Activated naive CD8-positive, alpha-beta T cell treated with anti-CD3 and anti-CD28 coated beads, Interleukin-2, amount 10 ng/mL, durations not matched to agents 7 days and 5 days (primary cell): ENCODE measurements around the gene PABPC1L. TPM values are rescaled to one million over a fixed set of nuclear protein-coding genes. Genes with fewer than 3 reads are reported as not detected.

Experiments used
- ATAC-seq: fragments of 150-1000 bp; cut with Tn5 transposase; one replicate; pipeline ENCODE4 v1.10.0; 2021; ENCODE audit warnings: low read depth, moderate library complexity
- POLR2A ChIA-PET: fragments of 350-600 bp; sonication (Branson Sonifier 250); formaldehyde crosslinking; loops from one replicate; lab custom pipeline; 2021; ENCODE audit warnings: antibody characterized with exemption; lab: Charles Lee
- DNase-seq: peaks from one replicate; pipeline ENCODE4 v3.0.0; 2021
- H3K27ac Mint-ChIP-seq: one replicate; pipeline ENCODE4 v1.8.0; 2022; ENCODE audit warnings: mild to moderate bottlenecking, mixed read lengths
- H3K27me3 Mint-ChIP-seq: one replicate; pipeline ENCODE4 v1.8.0; 2022; ENCODE audit warnings: mild to moderate bottlenecking, moderate library complexity, mixed read lengths
- H3K36me3 Mint-ChIP-seq: one replicate; pipeline ENCODE4 v1.8.0; 2021; ENCODE audit warnings: mild to moderate bottlenecking, mixed read lengths
- H3K4me1 Mint-ChIP-seq: one replicate; pipeline ENCODE4 v1.8.0; 2021; ENCODE audit warnings: mixed read lengths
- H3K4me3 Mint-ChIP-seq: one replicate; pipeline ENCODE4 v1.8.0; 2022; ENCODE audit warnings: mild to moderate bottlenecking, moderate library complexity, mixed read lengths
- H3K9me3 Mint-ChIP-seq: one replicate; pipeline ENCODE4 v1.8.0; 2021; ENCODE audit warnings: mixed read lengths
- total RNA-seq, 2 experiments: library from RNA; stranded (reverse); gene quantifications; one replicate each; pipeline ENCODE4 v1.2.3, GENCODE V29; 2021

The PABPC1L gene
- total RNA-seq, 2 experiments from 2014 or later, result 87.0 to 90.2 TPM

DNA sequence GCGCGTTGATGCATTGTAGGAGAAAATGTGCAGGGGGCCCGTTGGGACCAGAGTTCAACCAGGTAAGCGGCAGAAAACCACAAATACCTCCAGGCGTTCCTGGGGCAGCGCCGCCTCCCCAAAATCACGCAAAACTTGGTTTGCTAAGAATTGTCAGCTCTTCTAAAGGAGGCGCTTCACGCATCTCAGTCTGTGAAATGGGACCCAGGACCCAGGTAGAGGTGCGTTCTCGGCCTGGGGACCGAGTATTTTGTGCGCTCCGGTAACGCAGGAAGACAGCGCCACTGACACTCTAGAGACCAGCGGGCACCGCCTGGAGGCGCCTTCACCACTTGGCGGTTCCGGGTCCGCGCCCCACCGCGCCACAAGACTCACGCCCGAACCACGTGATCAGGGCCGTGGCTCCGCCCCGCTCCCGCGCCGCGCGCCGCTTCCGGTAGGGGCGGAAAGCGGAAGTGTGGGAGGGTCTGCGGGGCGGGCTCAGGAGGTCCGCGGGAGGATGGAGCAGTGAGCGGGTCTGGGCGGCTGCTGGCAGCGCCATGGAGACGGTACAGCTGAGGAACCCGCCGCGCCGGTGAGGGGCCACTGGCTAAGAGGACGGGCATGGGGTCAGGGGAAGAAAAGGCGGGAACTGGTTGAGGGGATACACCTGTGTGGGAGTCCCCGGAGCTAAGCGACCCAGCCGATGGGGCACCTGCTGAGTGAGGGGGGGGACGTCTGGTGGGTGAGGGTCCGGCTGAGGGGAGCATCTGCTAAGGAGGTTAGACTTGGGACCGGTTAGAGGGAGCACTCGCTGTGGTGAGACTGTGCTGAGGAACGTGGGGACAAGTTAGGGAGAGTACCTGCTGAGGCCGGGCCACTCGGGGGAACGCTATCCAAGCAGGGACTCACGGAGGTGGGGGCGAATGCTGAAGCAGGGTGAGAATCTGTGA is 56.4 kb downstream of the PABPC1L start, which contains the start of gene STK4:
Gene STK4 (plus strand): TSS at position 483 of the 932 bp plus-strand sequence. CDS start 57 bp downstream, at position 540.
- no peaks in the 10 kb centered on the region for H3K9me3 Mint-ChIP-seq
- peak; percentile 98 for DNase-seq
- H3K4me1 Mint-ChIP-seq, result peaks cover 53% of the 10 kb centered on the region
- peak within 1 kb of the TSS; percentile 97 for H3K4me3 Mint-ChIP-seq
- POLR2A ChIA-PET, result interaction anchor here (0.8 to 5.0 kb wide), 8 partner anchors 9 to 317 kb away, joined by 3 to 72 read pairs (median 5); no protein-coding TSS in a partner anchor
- H3K36me3 Mint-ChIP-seq, result peaks cover 18% of the 10 kb centered on the region
- peak within 1 kb of the TSS; percentile 95 for H3K27ac Mint-ChIP-seq
- ATAC-seq, result peak; percentile 79
- no peaks in the 10 kb centered on the region for H3K27me3 Mint-ChIP-seq

DNA sequence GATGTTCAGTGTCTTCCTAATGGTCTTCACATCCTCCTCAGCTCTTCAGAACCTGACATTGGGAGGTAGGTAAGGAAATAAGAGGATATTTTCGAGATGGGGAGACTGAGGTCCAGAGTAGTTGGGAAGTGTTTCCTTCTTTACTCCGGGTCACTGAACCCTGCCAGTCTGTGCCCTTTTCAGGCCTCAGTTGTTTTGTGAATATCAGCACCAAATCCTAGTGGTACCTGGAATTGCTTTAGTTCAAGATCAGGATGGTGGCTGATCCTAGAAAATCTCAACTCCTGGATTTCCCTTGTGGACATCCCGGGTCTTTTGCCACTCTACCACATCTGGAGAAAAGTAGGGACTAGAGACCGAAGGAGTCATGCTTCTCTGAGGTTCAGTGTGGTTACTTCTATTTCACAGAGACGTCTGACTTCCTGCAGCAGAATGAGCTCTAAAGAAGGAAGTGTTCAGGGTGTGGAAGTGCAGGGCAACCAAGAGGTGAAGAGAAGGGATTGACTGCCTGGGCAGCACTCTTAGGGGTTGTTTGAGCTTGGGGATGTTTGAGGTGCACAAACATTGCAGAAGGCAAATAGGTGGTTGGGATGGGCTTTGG is 57.4 kb downstream of the PABPC1L start:
- Mint-ChIP-seq H3K9me3 (no peaks in the 10 kb centered on the region), H3K27ac (peak overlapping the region; percentile 95), H3K36me3 (peaks cover 19% of the 10 kb centered on the region), H3K4me3 (peak overlapping the region; percentile 97), H3K27me3 (no peaks in the 10 kb centered on the region), H3K4me1 (peaks cover 54% of the 10 kb centered on the region)
- POLR2A ChIA-PET, result interaction anchor here (0.7 to 5.0 kb wide), 13 partner anchors 8 to 395 kb away, joined by 3 to 72 read pairs (median 4); partner anchors contain the start of genes ADA, PABPC1L and YWHAB
- peak; percentile 42 for DNase-seq
- ATAC-seq, result peak; percentile 31

DNA sequence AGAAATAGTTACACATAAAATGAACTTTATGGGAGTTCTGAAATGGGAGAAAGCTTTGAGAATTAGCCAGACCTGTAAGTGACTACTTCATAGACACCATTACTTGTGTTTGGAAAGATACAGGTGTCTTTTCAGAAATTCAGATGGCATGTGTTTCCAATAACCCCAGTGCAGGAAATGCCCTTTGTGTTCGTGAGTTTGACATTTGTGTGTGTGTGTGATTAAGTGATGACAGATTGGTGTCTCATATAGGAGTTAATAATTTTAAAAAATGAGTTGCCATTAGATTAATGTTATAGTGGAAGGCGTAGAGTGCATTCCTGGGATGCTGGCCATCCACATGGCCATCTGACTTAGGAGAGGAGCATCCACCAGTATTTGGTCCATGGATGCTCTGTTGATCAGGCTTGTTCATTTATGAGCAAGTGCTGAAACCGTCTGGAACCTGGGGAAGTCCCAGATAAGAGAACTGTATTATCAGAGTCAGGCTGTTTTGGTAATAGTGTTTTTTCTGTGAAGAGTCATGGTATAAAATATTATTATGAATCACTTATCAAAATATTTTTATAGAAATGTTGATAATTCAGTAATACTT is 59.5 kb downstream of the PABPC1L start:
- POLR2A ChIA-PET, result interaction anchor here (4.5 to 5.0 kb wide), 2 partner anchors 9 to 21 kb away, joined by 18 to 72 read pairs; no protein-coding TSS in a partner anchor
- Mint-ChIP-seq H3K4me3 (peak overlapping the region; percentile 97), H3K36me3 (peaks cover 35% of the 10 kb centered on the region), H3K27me3 (no peaks in the 10 kb centered on the region), H3K27ac (peak overlapping the region; percentile 95), H3K9me3 (no peaks in the 10 kb centered on the region), H3K4me1 (peaks cover 49% of the 10 kb centered on the region)
- DNase-seq (no peak), ATAC-seq (no peak)

DNA sequence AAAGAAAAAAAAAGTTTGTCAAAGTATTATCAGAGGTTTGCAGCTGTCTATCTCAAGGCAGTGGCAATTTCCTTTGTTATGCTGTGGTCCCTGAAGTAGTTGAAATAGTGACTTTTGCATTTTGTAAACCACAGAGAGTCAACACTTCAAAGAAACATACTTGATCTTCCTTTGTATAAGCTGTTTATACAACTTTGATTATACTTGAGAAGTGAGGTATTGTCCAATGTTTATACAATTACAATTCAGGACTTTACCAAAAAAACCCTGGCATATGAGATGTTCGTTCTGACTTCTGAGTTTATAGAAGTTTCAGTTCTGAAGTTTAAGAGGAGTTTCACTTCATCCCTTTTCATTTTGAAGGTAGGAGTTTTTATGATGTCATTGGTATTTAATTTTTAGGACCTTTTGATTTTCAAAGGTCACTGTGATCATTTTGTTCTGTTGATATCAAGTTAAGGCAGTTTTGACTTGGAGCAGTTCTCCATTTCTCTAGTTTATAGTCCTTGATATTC is 60.4 kb downstream of the PABPC1L start:
- POLR2A ChIA-PET, result interaction anchor here (0.7 to 2.4 kb wide), 5 partner anchors 8 to 923 kb away, joined by 3 to 14 read pairs (median 5); partner anchors contain the start of genes PABPC1L and TOMM34
- Mint-ChIP-seq H3K4me3 (peak overlapping the region; percentile 79), H3K27ac (peak overlapping the region; percentile 88), H3K27me3 (no peaks in the 10 kb centered on the region), H3K4me1 (peaks cover 53% of the 10 kb centered on the region), H3K36me3 (peaks cover 43% of the 10 kb centered on the region), H3K9me3 (no peaks in the 10 kb centered on the region)
- DNase-seq (no peak), ATAC-seq (no peak)

GRCh38 chr20:44973053-44973452 is 63.2 kb downstream of the PABPC1L start:
- peak overlapping the region; percentile 72 for H3K27ac Mint-ChIP-seq
- H3K4me3 Mint-ChIP-seq, result no peak overlapping the region
- peaks cover 60% of the 10 kb centered on the region for H3K36me3 Mint-ChIP-seq
- ATAC-seq (no peak), DNase-seq (no peak)
- no peaks in the 10 kb centered on the region for H3K27me3 Mint-ChIP-seq
- POLR2A ChIA-PET, result no interaction called here
- H3K4me1 Mint-ChIP-seq, result peaks cover 67% of the 10 kb centered on the region
- no peaks in the 10 kb centered on the region for H3K9me3 Mint-ChIP-seq

DNA sequence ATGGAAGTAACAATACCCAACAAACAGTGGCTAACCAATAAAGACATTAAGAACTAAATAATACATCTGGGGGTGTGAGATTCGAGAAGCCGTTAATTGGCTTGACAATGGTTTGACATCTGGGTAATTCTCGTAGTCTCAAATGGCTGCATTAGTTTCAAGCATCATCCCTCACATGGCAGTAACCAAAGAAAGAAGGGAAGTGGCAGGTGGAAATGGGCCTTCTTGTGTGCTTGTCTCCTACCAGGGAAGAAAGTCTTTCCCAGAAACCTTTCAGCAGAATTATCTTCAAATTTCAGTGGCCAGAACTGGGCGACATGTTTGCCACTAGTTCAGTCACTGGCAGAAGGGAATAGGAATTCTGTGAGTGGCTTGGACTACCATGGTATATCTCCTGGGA is 66.8 kb downstream of the PABPC1L start:
- POLR2A ChIA-PET, result interaction anchor here (4.7 kb wide), 1 partner anchor 10 kb away, joined by 72 read pairs; the partner anchor contains the start of gene STK4
- Mint-ChIP-seq H3K4me3 (no peak overlapping the region), H3K9me3 (no peaks in the 10 kb centered on the region), H3K4me1 (peaks cover 55% of the 10 kb centered on the region), H3K36me3 (peaks cover 59% of the 10 kb centered on the region), H3K27me3 (no peaks in the 10 kb centered on the region), H3K27ac (peak overlapping the region; percentile 83)
- no peak for DNase-seq
- no peak for ATAC-seq

DNA sequence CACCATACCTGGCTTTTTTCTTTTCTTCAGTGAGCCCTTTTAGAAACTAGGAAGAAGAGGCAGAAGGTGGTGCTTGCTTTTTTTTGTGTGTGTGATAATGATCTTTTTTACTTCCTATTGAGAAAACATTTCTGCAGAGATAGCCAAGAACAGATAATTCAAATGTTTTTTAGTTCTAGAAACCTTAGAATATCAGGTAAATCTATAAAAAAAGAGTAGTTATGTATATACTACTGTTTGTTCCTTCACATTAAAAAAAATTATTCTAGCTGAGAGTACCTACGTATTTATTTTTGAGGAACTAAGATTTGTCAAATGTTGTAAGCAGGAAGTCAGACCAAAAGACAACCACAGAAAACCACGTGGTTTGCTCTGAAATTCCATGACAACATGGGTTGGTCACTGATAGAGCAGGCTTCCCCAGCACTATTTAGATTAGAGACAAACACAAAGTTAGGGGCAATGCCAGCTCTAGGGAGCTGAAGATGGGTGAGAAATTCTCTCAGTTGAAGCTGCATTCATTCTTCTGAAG is 69.3 kb downstream of the PABPC1L start:
- H3K27ac Mint-ChIP-seq, result peak overlapping the region; percentile 94
- no peak for DNase-seq

DNA sequence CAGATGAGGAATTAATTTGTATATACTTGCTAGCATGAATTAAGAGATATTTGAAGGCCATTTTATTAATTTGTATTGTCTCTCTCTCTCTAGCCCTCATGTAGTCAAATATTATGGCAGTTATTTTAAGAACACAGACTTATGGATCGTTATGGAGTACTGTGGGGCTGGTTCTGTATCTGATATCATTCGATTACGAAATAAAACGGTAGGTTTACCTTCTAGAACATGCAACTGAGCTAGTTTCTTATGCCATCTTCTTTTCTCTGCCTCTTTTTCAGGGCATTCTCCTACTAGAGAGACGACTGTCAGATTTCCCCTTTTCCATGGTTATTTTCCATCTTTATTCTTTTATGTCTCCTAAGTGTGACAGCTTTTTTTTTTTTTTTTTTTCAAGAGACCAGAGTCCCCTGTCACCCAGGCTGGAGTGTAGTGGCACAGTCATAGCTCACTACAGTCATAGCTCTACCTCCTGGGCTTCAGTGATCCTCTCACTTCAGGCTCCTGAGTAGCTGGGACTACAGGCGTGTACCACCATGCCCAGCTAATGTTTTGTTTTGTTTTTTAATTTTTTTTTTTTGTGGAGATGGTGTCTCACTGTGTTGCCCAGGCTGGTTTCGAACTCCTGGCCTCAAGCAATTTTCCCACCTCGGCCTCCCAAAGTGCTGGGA is 72.0 kb downstream of the PABPC1L start:
- H3K27me3 Mint-ChIP-seq, result no peaks in the 10 kb centered on the region
- DNase-seq (no peak), ATAC-seq (no peak)
- POLR2A ChIA-PET, result interaction anchor here (1.1 kb wide), 1 partner anchor 15 kb away, joined by 12 read pairs; the partner anchor contains the start of gene STK4
- peaks cover 40% of the 10 kb centered on the region for H3K36me3 Mint-ChIP-seq
- H3K4me3 Mint-ChIP-seq, result no peak overlapping the region
- H3K27ac Mint-ChIP-seq, result no peak overlapping the region
- H3K4me1 Mint-ChIP-seq, result peaks cover 51% of the 10 kb centered on the region
- H3K9me3 Mint-ChIP-seq, result no peaks in the 10 kb centered on the region

More for the DNA sequence above, 69.3 kb downstream of the PABPC1L start:
- H3K4me1 Mint-ChIP-seq, result peaks cover 54% of the 10 kb centered on the region
- ATAC-seq, result peak; percentile 71
- H3K36me3 Mint-ChIP-seq, result peaks cover 62% of the 10 kb centered on the region
- peak overlapping the region; percentile 73 for H3K4me3 Mint-ChIP-seq
- POLR2A ChIA-PET, result interaction anchor here (1.2 to 4.7 kb wide), 6 partner anchors 9 to 19 kb away, joined by 4 to 72 read pairs (median 9); partner anchors contain the start of genes STK4 and TOMM34
- no peaks in the 10 kb centered on the region for H3K9me3 Mint-ChIP-seq
- no peaks in the 10 kb centered on the region for H3K27me3 Mint-ChIP-seq

DNA sequence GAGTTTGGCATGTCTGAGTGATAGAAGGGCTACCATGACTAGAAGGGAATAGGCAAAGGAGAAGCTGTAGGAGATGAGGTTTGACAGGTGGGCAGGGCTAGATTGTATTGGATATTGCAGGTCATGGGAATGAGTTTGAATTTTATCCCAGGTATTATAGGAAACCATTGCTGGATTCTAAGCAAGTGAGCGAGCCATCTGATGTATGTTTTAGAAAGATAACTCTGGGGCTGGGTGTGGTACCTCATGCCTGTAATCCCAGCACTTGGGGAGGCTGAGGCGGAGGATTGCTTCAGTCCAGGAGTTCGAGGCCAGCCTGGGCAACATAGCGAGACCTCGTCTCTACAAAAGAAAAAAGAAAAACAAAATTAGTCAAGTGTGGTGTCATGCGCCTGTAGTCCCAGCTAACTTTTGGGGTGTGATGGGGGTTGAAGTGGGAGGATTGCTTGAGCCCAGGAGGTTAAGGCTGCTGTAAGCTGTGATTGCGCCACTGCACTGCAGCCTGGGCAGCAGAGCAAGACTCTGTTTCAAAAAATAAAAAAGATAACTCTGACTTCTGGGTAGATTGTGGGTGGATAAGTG is 73.3 kb downstream of the PABPC1L start:
- H3K4me1 Mint-ChIP-seq, result peaks cover 42% of the 10 kb centered on the region
- peaks cover 35% of the 10 kb centered on the region for H3K36me3 Mint-ChIP-seq
- no peak overlapping the region for H3K27ac Mint-ChIP-seq
- H3K9me3 Mint-ChIP-seq, result no peaks in the 10 kb centered on the region
- H3K4me3 Mint-ChIP-seq, result no peak overlapping the region
- no peak for ATAC-seq
- no peaks in the 10 kb centered on the region for H3K27me3 Mint-ChIP-seq
- POLR2A ChIA-PET, result no interaction called here
- DNase-seq, result no peak

DNA sequence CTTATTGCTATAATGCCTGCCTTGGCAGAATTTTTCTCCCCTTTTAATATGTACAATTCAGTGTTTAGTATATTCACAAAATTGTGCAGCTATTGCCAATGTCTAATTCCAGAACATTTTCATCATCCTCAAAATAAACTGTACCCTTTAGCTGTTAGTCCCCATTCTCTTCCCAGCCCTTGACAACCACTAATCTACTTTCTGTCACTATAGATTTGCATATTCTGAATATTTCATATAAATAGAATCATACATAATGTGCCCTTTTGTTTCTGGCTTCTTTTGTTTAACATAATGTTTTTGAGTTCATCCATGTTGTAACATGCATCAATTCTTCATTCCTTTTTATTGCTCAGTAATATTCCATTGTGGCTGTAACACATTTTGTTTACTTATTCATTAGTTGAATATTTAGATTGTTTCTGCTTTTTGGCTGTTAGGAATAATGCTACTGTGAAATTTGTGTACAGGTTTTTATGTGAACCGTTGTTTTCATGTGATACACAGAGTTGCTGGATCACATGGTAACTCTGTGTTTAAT is 78.8 kb downstream of the PABPC1L start:
- no peaks in the 10 kb centered on the region for H3K27me3 Mint-ChIP-seq
- no peak for ATAC-seq
- H3K4me1 Mint-ChIP-seq, result peaks cover 46% of the 10 kb centered on the region
- H3K27ac Mint-ChIP-seq, result no peak overlapping the region
- DNase-seq, result no peak
- no peak overlapping the region for H3K4me3 Mint-ChIP-seq
- peaks cover 36% of the 10 kb centered on the region for H3K36me3 Mint-ChIP-seq
- POLR2A ChIA-PET, result no interaction called here
- no peaks in the 10 kb centered on the region for H3K9me3 Mint-ChIP-seq
